ENCODE measurements around the gene HTT. TPM values are rescaled to one million over a fixed set of nuclear protein-coding genes. Genes with fewer than 3 reads are reported as not detected.

HTT gene
- total and polyA plus RNA-seq, 2 of the 8 experiments (the other 6 are each of a cell fraction or from before 2014, with no cell fraction given) = 24.0 to 71.0 TPM

DNA sequence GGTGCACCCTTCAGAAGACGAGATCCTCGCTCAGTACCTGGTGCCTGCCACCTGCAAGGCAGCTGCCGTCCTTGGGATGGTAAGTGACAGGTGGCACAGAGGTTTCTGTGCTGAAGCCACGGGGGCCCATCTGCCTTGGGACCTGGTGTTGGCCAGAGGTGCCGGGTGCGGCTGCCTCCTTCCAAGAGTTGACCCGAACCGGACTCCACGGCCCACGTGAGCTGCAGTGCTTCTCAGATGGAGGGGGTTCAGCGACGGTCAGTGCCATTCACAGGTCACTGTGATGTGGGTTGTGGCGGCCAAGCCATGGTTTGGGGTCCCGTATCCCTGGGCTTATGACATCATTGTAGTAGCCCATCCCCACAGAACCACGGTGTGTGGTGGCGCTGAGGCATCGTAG is 155.5 kb downstream of the HTT start:
- no peaks in the 10 kb centered on the region; the same call in 1 of the 2 replicates for H3K79me1 ChIP-seq (ENCODE audit: low read depth, low read length)
- no peak overlapping the region for H3K27ac ChIP-seq (ENCODE audit: low read depth, low read length)
- H3K18ac ChIP-seq (ENCODE audit: extremely low read depth, low read length) = no peak overlapping the region
- no peak overlapping the region for H4K5ac ChIP-seq (ENCODE audit: insufficient read length, low read depth, low read length)
- no peak overlapping the region for H3K4me2 ChIP-seq (ENCODE audit: insufficient read depth in 1 of 2, low read depth in 2 of 2, low read length in 2 of 2)
- H3K79me2 ChIP-seq (ENCODE audit: control insufficient read depth in 1 of 2, insufficient read depth in 2 of 2, low read length in 2 of 2) = no peaks in the 10 kb centered on the region
- H4K20me1 ChIP-seq (replicated peaks in 1 of 2; ENCODE audit: control insufficient read depth in 1 of 2, insufficient read depth in 2 of 2, low read length in 2 of 2) = peaks cover 23 to 26% of the 10 kb centered on the region in 2 experiments
- H3K9ac ChIP-seq (replicated peaks in 1 of 4; ENCODE audit: extremely low read depth in 1 of 4, low read depth in 3 of 4, low read length in 3 of 4) = no peak overlapping the region
- H3K14ac ChIP-seq (ENCODE audit: insufficient read length) = no peak overlapping the region
- POLR2A ChIA-PET (ENCODE audit: partially characterized antibody) = no interaction called here
- H3K4me3 ChIP-seq (ENCODE audit: extremely low read depth in 1 of 4, insufficient read depth in 2 of 4, low read depth in 3 of 4, low read length in 4 of 4) = no peak overlapping the region
- no peaks in the 10 kb centered on the region; a peak in 1 of 7 replicates for H3K4me1 ChIP-seq (replicated peaks in 1 of 4; ENCODE audit: control insufficient read depth in 3 of 4, insufficient read depth in 4 of 4, low read length in 3 of 4)
- no peak overlapping the region for H4K91ac ChIP-seq (replicated peaks; ENCODE audit: insufficient read length, low read length)
- FAIRE-seq (no peak), DNase-seq (ENCODE audit: low read depth in 1 of 2, low spot score in 2 of 2) (no peak)
- no peaks in the 10 kb centered on the region; the same call in 1 of the 2 replicates for H3K23me2 ChIP-seq (ENCODE audit: low read depth, low read length)
- no peak overlapping the region for H2BK20ac ChIP-seq (ENCODE audit: low read length)
- H3K23ac ChIP-seq (ENCODE audit: insufficient read length) = no peak overlapping the region
- no peak overlapping the region for H2AK5ac ChIP-seq (ENCODE audit: low read depth, low read length)
- no peak overlapping the region for H3K56ac ChIP-seq (replicated peaks; ENCODE audit: insufficient read length, low read depth, low read length)
- no peak overlapping the region for H2BK5ac ChIP-seq (ENCODE audit: low read depth, low read length)
- TF ChIP-seq EGR1 (IDR thresholded peaks at IDR 0.05; ENCODE audit: borderline replicate concordance, low read depth, low read length) (no peak), CEBPB (IDR thresholded peaks at IDR 0.05; ENCODE audit: low read depth, low read length) (no peak)
- peaks cover 25 to 57% (median 48%) of the 10 kb centered on the region in 4 experiments for H3K36me3 ChIP-seq (ENCODE audit: control insufficient read depth in 2 of 4, insufficient read depth in 4 of 4, low read length in 3 of 4)
- peaks cover 0 to 8% (median 0%) of the 10 kb centered on the region in 4 experiments; a peak in 3 of 7 replicates for H3K27me3 ChIP-seq (replicated peaks in 1 of 4; ENCODE audit: control insufficient read depth in 3 of 4, extremely low read depth in 1 of 4, insufficient read depth in 3 of 4, low read length in 3 of 4)
- H2BK120ac ChIP-seq (replicated peaks; ENCODE audit: low read depth, low read length) = no peak overlapping the region
- peaks cover 0 to 3% of the 10 kb centered on the region in 2 experiments; a peak in 1 of 4 replicates for H3K9me3 ChIP-seq (ENCODE audit: insufficient read depth in 2 of 2, low read depth in 1 of 2, low read length in 1 of 2)
- no peak overlapping the region for H2BK15ac ChIP-seq (ENCODE audit: low read length)
- 93% methylated on average over 17 of the region's 17 CpGs; no CpG with 5 or more reads in 1 of the 2 experiments for WGBS, 2 experiments (ENCODE audit: extremely low coverage in 1 of 2, insufficient coverage in 1 of 2, insufficient read length in 1 of 2, insufficient replicate concordance in 2 of 2, low coverage in 1 of 2, low lambda C conversion rate in 2 of 2, missing lambda C conversion rate in 1 of 2)
- H2AFZ ChIP-seq (ENCODE audit: low read length) = no peak overlapping the region
- CTCF ChIA-PET (ENCODE audit: partially characterized antibody) = no interaction called here
- H3K4ac ChIP-seq (replicated peaks; ENCODE audit: insufficient read length, low read depth, low read length) = no peak overlapping the region
- H4K8ac ChIP-seq (ENCODE audit: extremely low read depth, insufficient read depth, low read length) = no peak overlapping the region
- no peak overlapping the region for H2BK12ac ChIP-seq (ENCODE audit: low read depth, low read length)
